Right lobe of liver (tissue), 4 donors: ENCODE results near the gene NADSYN1.

ENCODE experiments used
- POLR2A ChIP-seq: fragments of 450-650 bp; IDR thresholded peaks from one replicate; pipeline ENCODE4 v1.6.1; 2017; ENCODE audit warnings: antibody characterized with exemption, mild to moderate bottlenecking
- TF ChIP-seq, protein P1 (sequence below), 4 donors: fragments of 200-600 bp in 3 of 4; fragments of 450-650 bp in 1 of 4; IDR thresholded peaks; one replicate each; pipeline versions ENCODE4 v1.5.1 to v1.8.0; 2016 to 2022; ENCODE audit warnings: antibody characterized with exemption in 4 of 4, mild to moderate bottlenecking in 2 of 4
- donor health status: DM: no; HTN: no; CAD: no.
- donor health status: DM: no; HTN: no; CAD: no.
- donor health status: DM: no; HTN: yes; CAD: no.

DNA sequence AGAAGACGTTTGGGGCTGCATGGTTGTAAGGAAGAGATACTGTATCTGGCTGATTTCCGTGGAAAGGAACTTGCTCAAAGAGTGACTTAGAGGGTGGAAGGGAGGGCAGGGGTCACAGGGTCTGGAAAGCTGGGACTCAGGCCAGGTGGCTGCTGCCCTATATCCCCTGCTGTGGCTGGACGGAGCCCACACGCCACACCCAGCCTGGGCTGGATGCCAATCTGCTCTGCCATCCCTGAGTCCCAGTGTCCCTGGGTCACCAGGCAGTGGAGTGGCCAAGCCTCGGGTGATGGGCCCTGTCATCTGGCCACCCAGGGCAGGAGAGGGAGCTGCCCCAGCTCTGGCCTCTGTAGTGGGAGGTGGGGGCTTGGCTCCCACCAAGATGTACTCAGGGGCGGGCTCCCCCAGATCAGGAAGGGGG lies 47.6 kb downstream of the NADSYN1 start:
- TF ChIP-seq, protein P1, sequence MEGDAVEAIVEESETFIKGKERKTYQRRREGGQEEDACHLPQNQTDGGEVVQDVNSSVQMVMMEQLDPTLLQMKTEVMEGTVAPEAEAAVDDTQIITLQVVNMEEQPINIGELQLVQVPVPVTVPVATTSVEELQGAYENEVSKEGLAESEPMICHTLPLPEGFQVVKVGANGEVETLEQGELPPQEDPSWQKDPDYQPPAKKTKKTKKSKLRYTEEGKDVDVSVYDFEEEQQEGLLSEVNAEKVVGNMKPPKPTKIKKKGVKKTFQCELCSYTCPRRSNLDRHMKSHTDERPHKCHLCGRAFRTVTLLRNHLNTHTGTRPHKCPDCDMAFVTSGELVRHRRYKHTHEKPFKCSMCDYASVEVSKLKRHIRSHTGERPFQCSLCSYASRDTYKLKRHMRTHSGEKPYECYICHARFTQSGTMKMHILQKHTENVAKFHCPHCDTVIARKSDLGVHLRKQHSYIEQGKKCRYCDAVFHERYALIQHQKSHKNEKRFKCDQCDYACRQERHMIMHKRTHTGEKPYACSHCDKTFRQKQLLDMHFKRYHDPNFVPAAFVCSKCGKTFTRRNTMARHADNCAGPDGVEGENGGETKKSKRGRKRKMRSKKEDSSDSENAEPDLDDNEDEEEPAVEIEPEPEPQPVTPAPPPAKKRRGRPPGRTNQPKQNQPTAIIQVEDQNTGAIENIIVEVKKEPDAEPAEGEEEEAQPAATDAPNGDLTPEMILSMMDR (IDR thresholded peaks at IDR 0.05), result no peak
- no peak for TF ChIP-seq POLR2A
